HepG2 (cell line): Measurements from ENCODE around the gene RNF8. TPM values are rescaled to one million over a fixed set of nuclear protein-coding genes. Genes with fewer than 3 reads are reported as not detected.

Experiments
- ATAC-seq: fragments of 200-7000 bp; cut with Tn5 transposase; 3 replicates; pipeline ENCODE4 v1.9.1; 2020; ENCODE audit warnings: mild to moderate bottlenecking, moderate library complexity
- BruUV-seq: library from RNA; stranded (reverse); fragments of 400-500 nt; replicated peaks from 2 replicates; lab custom pipeline; 2021; lab: Mats Ljungman, UMichigan
- CTCF ChIA-PET: fragments of 300-600 bp; formaldehyde crosslinking; extraction: SDS; loops from one replicate; lab custom pipeline; 2021; ENCODE audit warnings: low total read pairs, inconsistent platforms, low intra/inter-chr PET ratio; lab: Yijun Ruan, JAX
- POLR2A ChIA-PET: fragments of 350-600 bp; sonication (Branson Sonifier 250); formaldehyde crosslinking; loops from one replicate; lab custom pipeline; 2020; ENCODE audit warnings: antibody characterized with exemption, inconsistent platforms; lab: Yijun Ruan, JAX
- DNase-seq: peaks from one replicate; pipeline ENCODE4 v3.0.0-alpha.2; 2015; ENCODE audit warnings: low spot score
- FAIRE-seq: peaks from 3 replicates; lab custom pipeline; 2011; peaks lifted over from hg19 to GRCh38; lab: Jason Lieb, UNC
- H2AFZ ChIP-seq: one replicate; pipeline ENCODE4 v1.6.1; 2011; ENCODE audit warnings: low read length, inconsistent platforms
- H3K27ac ChIP-seq: fragments of 300-600 bp; 3 replicates; pipeline ENCODE4 v1.8.0; 2011; ENCODE audit warnings: mixed run types, mild to moderate bottlenecking, mixed read lengths, low read length, inconsistent platforms; ENCODE audit not compliant: insufficient read depth; ENCODE audit errors: extremely low read length
- H3K27me3 ChIP-seq, 2 experiments: fragments of 200-600 bp in 1 of 2; 2 replicates in 1 of 2; 3 replicates in 1 of 2; pipeline versions ENCODE4 v1.6.0 to v1.8.0; 2011; ENCODE audit warnings: low read length in 2 of 2, mild to moderate bottlenecking in 2 of 2, moderate library complexity in 2 of 2, inconsistent platforms in 1 of 2; ENCODE audit not compliant: insufficient read depth in 2 of 2, control insufficient read depth in 1 of 2
- H3K36me3 ChIP-seq, 2 experiments: fragments of 200-600 bp in 1 of 2; replicated peaks in 1 of 2; 2 replicates in 1 of 2; 3 replicates in 1 of 2; pipeline versions ENCODE4 v1.5.1 to v1.8.0; 2011; ENCODE audit warnings: low read length in 2 of 2, inconsistent platforms in 1 of 2; ENCODE audit not compliant: insufficient read depth in 2 of 2, control insufficient read depth in 1 of 2
- H3K4me1 ChIP-seq: 2 replicates; pipeline ENCODE4 v1.5.1; 2012; ENCODE audit warnings: low read length, inconsistent platforms; ENCODE audit not compliant: insufficient read depth
- H3K4me2 ChIP-seq: 2 replicates; pipeline ENCODE4 v1.6.0; 2011; ENCODE audit warnings: low read depth, low read length, inconsistent platforms
- H3K4me3 ChIP-seq, 3 experiments: fragments of 200-600 bp in 1 of 3; sonication (generic), shearing (Covaris generic) in 1 of 3; replicated peaks in 1 of 3; 2 replicates each; pipeline ENCODE4 v1.5.1; 2011 to 2016; ENCODE audit warnings: low read length in 3 of 3, inconsistent platforms in 2 of 3, low read depth in 2 of 3, mild to moderate bottlenecking in 2 of 3, control low read depth in 1 of 3, mixed read lengths in 1 of 3; ENCODE audit not compliant: insufficient read depth in 1 of 3
- H3K79me2 ChIP-seq: one replicate; pipeline ENCODE4 v1.6.1; 2011; ENCODE audit warnings: low read length, inconsistent platforms; ENCODE audit not compliant: insufficient read depth
- H3K9ac ChIP-seq: 2 replicates; pipeline ENCODE4 v1.6.0; 2011; ENCODE audit warnings: mild to moderate bottlenecking, low read depth, low read length, inconsistent platforms; ENCODE audit not compliant: insufficient read depth
- H3K9me3 ChIP-seq: 2 replicates; pipeline ENCODE4 v1.5.1; 2012; ENCODE audit warnings: mild to moderate bottlenecking, low read length
- H4K20me1 ChIP-seq: 2 replicates; pipeline ENCODE4 v1.6.0; 2011; ENCODE audit warnings: inconsistent platforms, mild to moderate bottlenecking, low read length, moderate library complexity; ENCODE audit not compliant: insufficient read depth
- ATF3 ChIP-seq: sonication (generic); formaldehyde crosslinking; IDR thresholded peaks from 2 replicates; pipeline ENCODE4 v1.4.0; 2020; ENCODE audit warnings: missing genetic modification reagents
- FOXK1 ChIP-seq: sonication (generic); formaldehyde crosslinking; IDR thresholded peaks from 2 replicates; pipeline ENCODE4 v1.4.0; 2020; ENCODE audit warnings: low read depth, missing genetic modification reagents, borderline replicate concordance
- RAD21 ChIP-seq: fragments of 450-650 bp; formaldehyde crosslinking; IDR thresholded peaks from 2 replicates; pipeline ENCODE4 v1.5.0; 2020; ENCODE audit warnings: mild to moderate bottlenecking
- STAT6 ChIP-seq: sonication (generic); formaldehyde crosslinking; IDR thresholded peaks from 2 replicates; pipeline ENCODE4 v1.4.0; 2020; ENCODE audit warnings: missing genetic modification reagents, mild to moderate bottlenecking, borderline replicate concordance
- TRIM22 ChIP-seq: fragments of 450-650 bp; IDR thresholded peaks from 2 replicates; pipeline ENCODE4 v1.6.1; 2017
- ZFY ChIP-seq: sonication (generic); formaldehyde crosslinking; IDR thresholded peaks from 2 replicates; pipeline ENCODE4 v1.4.0; 2020; ENCODE audit warnings: missing genetic modification reagents
- ZNF337 ChIP-seq: sonication (generic); formaldehyde crosslinking; IDR thresholded peaks from 2 replicates; pipeline ENCODE4 v1.5.1; 2020; ENCODE audit warnings: missing genetic modification reagents, low read depth, mild to moderate bottlenecking, borderline replicate concordance
- ZNF570 ChIP-seq: sonication (generic); formaldehyde crosslinking; IDR thresholded peaks from 2 replicates; pipeline ENCODE4 v1.4.0; 2020; ENCODE audit warnings: mild to moderate bottlenecking, missing genetic modification reagents, borderline replicate concordance
- ZNF598 ChIP-seq: sonication (generic); formaldehyde crosslinking; IDR thresholded peaks from 2 replicates; pipeline ENCODE4 v1.5.1; 2020; ENCODE audit warnings: mild to moderate bottlenecking, missing genetic modification reagents, borderline replicate concordance
- ZNF704 ChIP-seq: sonication (generic); formaldehyde crosslinking; IDR thresholded peaks from 2 replicates; pipeline ENCODE4 v1.8.1; 2023; ENCODE audit warnings: mild to moderate bottlenecking, inconsistent platforms, moderate library complexity, missing genetic modification reagents, borderline replicate concordance
- ZNF770 ChIP-seq: sonication (generic); formaldehyde crosslinking; IDR thresholded peaks from 2 replicates; pipeline ENCODE4 v1.5.0; 2020; ENCODE audit warnings: mild to moderate bottlenecking, missing genetic modification reagents
- ZNF776 ChIP-seq: sonication (generic); formaldehyde crosslinking; IDR thresholded peaks from 2 replicates; pipeline ENCODE4 v1.4.0; 2020; ENCODE audit warnings: mild to moderate bottlenecking, missing genetic modification reagents
- WGBS: methylation state at CpG from one replicate; pipeline ENCODE4 v1.1.6; 2017; ENCODE audit warnings: low lambda C conversion rate; 5-methylcytosine and 5-hydroxymethylcytosine counted together
- in situ Hi-C: cut with HindIII; loops from 2 replicates; pipeline ENCODE4 v1.10.0; 2017; ENCODE audit warnings: low pct_unique_long_range_greater_than_20kb; ENCODE audit not compliant: extremely low pct_ligation_motif_present
- intact Hi-C: fragments of 100-400 bp; cut with micrococcal nuclease; formaldehyde crosslinking; loops from one replicate; pipeline ENCODE4 v1.10.0; 2022; ENCODE audit not compliant: unreplicated experiment
- polyA plus RNA-seq, 8 experiments: library from polyadenylated mRNA; depleted of rRNA in 3 of 8; stranded (reverse) in 7 of 8; unstranded in 1 of 8; fragments of >200 nt; fragmentation: Illumina TruSeq in 4 of 8; extraction: Trizol in 4 of 8; gene quantifications; 2 replicates each; pipeline versions ENCODE4 v1.2.1 to v1.2.3, GENCODE V29; 2011 to 2016; ENCODE audit warnings: low read depth in 4 of 8, missing spikeins in 1 of 8, mixed read lengths in 1 of 8; ENCODE audit not compliant: insufficient read depth in 1 of 8
- total RNA-seq, 5 experiments: library from RNA; depleted of rRNA; stranded (reverse); fragments of >200 nt; fragmentation: Illumina TruSeq; extraction: Trizol; gene quantifications; 2 replicates each; pipeline ENCODE4 v1.2.3, GENCODE V29; 2016; ENCODE audit warnings: low read depth in 1 of 5

Gene RNF8
- total and polyA plus RNA-seq, 2 of the 13 experiments (the other 11 are each of a cell fraction or from before 2014, with no cell fraction given) = 21.8 to 47.6 TPM

- no peak for TF ChIP-seq ZNF704 (CRISPR knock-in tag)
- TF ChIP-seq FOXK1 = no peak
Observed at GRCh38 chr6:37319156-37319555, 34.6 kb upstream of the RNF8 start (continued).

- ATAC-seq (no peak), DNase-seq (no peak), FAIRE-seq (no peak)
- Histone ChIP-seq H3K4me3 (no peak overlapping the region), H2AFZ (no peak overlapping the region), H3K9ac (no peak overlapping the region), H3K4me1 (peaks cover 23% of the 10 kb centered on the region), H3K9me3 (no peaks in the 10 kb centered on the region), H4K20me1 (no peaks in the 10 kb centered on the region), H3K36me3 (peaks cover 26 to 62% of the 10 kb centered on the region in 2 experiments), H3K27me3 (no peaks in the 10 kb centered on the region), H3K27ac (peak overlapping the region; percentile 1), H3K4me2 (no peak overlapping the region), H3K79me2 (no peaks in the 10 kb centered on the region)
- ChIA-PET POLR2A (no interaction called here), CTCF (no interaction called here)
- in situ Hi-C loops = no loop called here
- no TSS peak for BruUV-seq
- WGBS = 94% methylated on average over 4 of the region's 4 CpGs
- intact Hi-C loops = no loop called here
- TF ChIP-seq ZNF570 (no peak), RAD21 (CRISPR knock-in tag) (no peak), ATF3 (CRISPR knock-in tag) (no peak), ZNF337 (CRISPR knock-in tag) (no peak), ZNF770 (CRISPR knock-in tag) (no peak), TRIM22 (no peak), ZNF776 (CRISPR knock-in tag) (no peak), ZFY (CRISPR knock-in tag) (no peak), ZNF598 (CRISPR knock-in tag) (no peak), STAT6 (CRISPR knock-in tag) (no peak)
Observed at GRCh38 chr6:37319856-37320480, 33.8 kb upstream of the RNF8 start.
